IMR-90 (cell line): ENCODE measurements around the gene TOMM20. TPM values are rescaled to one million over a fixed set of nuclear protein-coding genes. Genes with fewer than 3 reads are reported as not detected.

Source experiments
- ATAC-seq: fragments of 200-7000 bp; cut with Tn5 transposase; 2 replicates; pipeline ENCODE4 v1.9.1; 2020; ENCODE audit warnings: low read depth, mild to moderate bottlenecking, moderate library complexity
- BruUV-seq: library from RNA; stranded (reverse); fragments of 400-500 nt; replicated peaks from 2 replicates; lab custom pipeline; 2021; lab: Mats Ljungman, UMichigan
- CTCF ChIA-PET: fragments of 300-600 bp; formaldehyde crosslinking; extraction: SDS; loops from one replicate; lab custom pipeline; 2021; ENCODE audit warnings: antibody characterized with exemption; lab: Yijun Ruan, JAX
- POLR2A ChIA-PET: fragments of 300-600 bp; sonication (Branson Sonifier 250); formaldehyde crosslinking; loops from one replicate; lab custom pipeline; 2022; ENCODE audit warnings: antibody characterized with exemption; ENCODE audit not compliant: unreplicated experiment; lab: Charles Lee
- DNase-seq: peaks from one replicate; pipeline ENCODE4 v3.0.0; 2013
- H2AFZ ChIP-seq: replicated peaks from 2 replicates; pipeline ENCODE3; 2013; ENCODE audit warnings: low read length, mild to moderate bottlenecking; ENCODE audit not compliant: poor library complexity
- H2AK5ac ChIP-seq: 2 replicates; pipeline ENCODE4 v1.6.1; 2013; ENCODE audit warnings: low read depth, low read length, inconsistent platforms
- H2AK9ac ChIP-seq: replicated peaks from 2 replicates; pipeline ENCODE3; 2013; ENCODE audit warnings: mild to moderate bottlenecking, low read depth, low read length, moderate library complexity; ENCODE audit not compliant: poor library complexity
- H2BK120ac ChIP-seq: 2 replicates; pipeline ENCODE4 v1.6.1; 2013; ENCODE audit warnings: low read depth, low read length, inconsistent platforms
- H2BK15ac ChIP-seq: 3 replicates; pipeline ENCODE4 v1.6.1; 2013; ENCODE audit warnings: low read depth, low read length, inconsistent platforms
- H2BK20ac ChIP-seq: 2 replicates; pipeline ENCODE4 v1.6.1; 2013; ENCODE audit warnings: low read depth, mild to moderate bottlenecking, inconsistent platforms, low read length, moderate library complexity
- H2BK5ac ChIP-seq: 2 replicates; pipeline ENCODE4 v1.6.1; 2013; ENCODE audit warnings: mild to moderate bottlenecking, low read depth, low read length, inconsistent platforms; ENCODE audit not compliant: poor library complexity, severe bottlenecking
- H3K14ac ChIP-seq: replicated peaks from 2 replicates; pipeline ENCODE4 v1.6.1; 2013; ENCODE audit warnings: low read depth, low read length, inconsistent platforms
- H3K18ac ChIP-seq: 2 replicates; pipeline ENCODE4 v1.6.1; 2013; ENCODE audit warnings: low read depth, low read length, control low read depth
- H3K23ac ChIP-seq: 2 replicates; pipeline ENCODE4 v1.6.1; 2013; ENCODE audit warnings: low read depth, low read length, inconsistent platforms
- H3K27ac ChIP-seq: 2 replicates; pipeline ENCODE4 v1.5.1; 2013; ENCODE audit warnings: mild to moderate bottlenecking, control low read depth, low read length; ENCODE audit not compliant: insufficient read depth
- H3K27me3 ChIP-seq: 2 replicates; pipeline ENCODE4 v1.6.1; 2013; ENCODE audit warnings: low read length; ENCODE audit not compliant: control insufficient read depth, insufficient read depth
- H3K36me3 ChIP-seq: 2 replicates; pipeline ENCODE4 v1.6.1; 2013; ENCODE audit warnings: low read length, mixed read lengths; ENCODE audit not compliant: control insufficient read depth, insufficient read depth
- H3K4ac ChIP-seq: 2 replicates; pipeline ENCODE4 v1.6.1; 2013; ENCODE audit warnings: low read depth, low read length, inconsistent platforms
- H3K4me1 ChIP-seq: 2 replicates; pipeline ENCODE4 v1.6.1; 2013; ENCODE audit warnings: low read length, mixed read lengths; ENCODE audit not compliant: control insufficient read depth, insufficient read depth
- H3K4me2 ChIP-seq: 2 replicates; pipeline ENCODE4 v1.6.1; 2013; ENCODE audit warnings: low read depth, mild to moderate bottlenecking, control low read depth, low read length, moderate library complexity
- H3K4me3 ChIP-seq: 2 replicates; pipeline ENCODE4 v1.5.1; 2013; ENCODE audit warnings: low read depth, mild to moderate bottlenecking, control low read depth, low read length, moderate library complexity; ENCODE audit not compliant: insufficient read depth
- H3K56ac ChIP-seq: 2 replicates; pipeline ENCODE4 v1.6.1; 2013; ENCODE audit warnings: low read length, inconsistent platforms; ENCODE audit not compliant: insufficient read depth; ENCODE audit errors: extremely low read depth
- H3K79me1 ChIP-seq, 2 experiments: 2 replicates each; pipeline ENCODE4 v1.6.1; 2013; ENCODE audit warnings: low read length in 2 of 2, inconsistent platforms in 1 of 2, low read depth in 1 of 2
- H3K9ac ChIP-seq: 2 replicates; pipeline ENCODE4 v1.6.1; 2013; ENCODE audit warnings: low read depth, low read length, control low read depth
- H3K9me1 ChIP-seq: 2 replicates; pipeline ENCODE4 v1.6.1; 2013; ENCODE audit warnings: low read length, inconsistent platforms; ENCODE audit not compliant: insufficient read depth
- H3K9me3 ChIP-seq: 2 replicates; pipeline ENCODE4 v1.6.1; 2013; ENCODE audit warnings: low read length; ENCODE audit not compliant: control insufficient read depth, insufficient read depth
- H4K20me1 ChIP-seq: 2 replicates; pipeline ENCODE4 v1.6.1; 2013; ENCODE audit warnings: low read length, inconsistent platforms; ENCODE audit not compliant: insufficient read depth
- H4K5ac ChIP-seq: 2 replicates; pipeline ENCODE4 v1.6.1; 2013; ENCODE audit warnings: mild to moderate bottlenecking, low read depth, low read length, control low read depth
- H4K8ac ChIP-seq, 2 experiments: 2 replicates each; pipeline ENCODE4 v1.6.1; 2013; ENCODE audit warnings: low read depth in 2 of 2, low read length in 2 of 2, control low read depth in 1 of 2, inconsistent platforms in 1 of 2
- H4K91ac ChIP-seq: 2 replicates; pipeline ENCODE4 v1.6.1; 2013; ENCODE audit warnings: low read depth, low read length, inconsistent platforms; ENCODE audit not compliant: insufficient read depth
- BHLHE40 ChIP-seq: fragments of 150-350 bp; IDR thresholded peaks from 2 replicates; pipeline ENCODE4 v1.6.1; 2016; ENCODE audit warnings: mild to moderate bottlenecking, low read depth, low read length
- CEBPB ChIP-seq: IDR thresholded peaks from 2 replicates; pipeline ENCODE4 v1.6.1; 2012; ENCODE audit warnings: low read depth, low read length, improper control_type of control experiment
- CTCF ChIP-seq: conservative IDR thresholded peaks from 2 replicates; pipeline ENCODE4 v1.5.1; 2012; ENCODE audit warnings: mild to moderate bottlenecking, low read depth, low read length, improper control_type of control experiment
- FOS ChIP-seq: fragments of 150-350 bp; IDR thresholded peaks from 2 replicates; pipeline ENCODE4 v1.6.1; 2016; ENCODE audit warnings: low read depth, low read length
- MAFK ChIP-seq: IDR thresholded peaks from 2 replicates; pipeline ENCODE4 v1.6.1; 2012; ENCODE audit warnings: low read depth, low read length, improper control_type of control experiment
- MXI1 ChIP-seq: IDR thresholded peaks from 2 replicates; pipeline ENCODE4 v1.6.1; 2012; ENCODE audit warnings: low read depth, mild to moderate bottlenecking, low read length, moderate library complexity, borderline replicate concordance
- NFE2L2 ChIP-seq: fragments of 150-350 bp; IDR thresholded peaks from 2 replicates; pipeline ENCODE4 v1.6.1; 2016; ENCODE audit warnings: low read depth, mild to moderate bottlenecking, low read length
- POLR2A ChIP-seq: IDR thresholded peaks from 2 replicates; pipeline ENCODE4 v1.6.1; 2012; ENCODE audit warnings: mild to moderate bottlenecking, low read depth, low read length
- RCOR1 ChIP-seq: IDR thresholded peaks from 2 replicates; pipeline ENCODE4 v1.6.1; 2012; ENCODE audit warnings: mild to moderate bottlenecking, low read length, improper control_type of control experiment; ENCODE audit not compliant: insufficient replicate concordance
- RFX5 ChIP-seq: IDR thresholded peaks from 2 replicates; pipeline ENCODE4 v1.8.0; 2012; ENCODE audit warnings: low read depth, mild to moderate bottlenecking, low read length, moderate library complexity
- USF2 ChIP-seq: fragments of 150-350 bp; IDR thresholded peaks from 2 replicates; pipeline ENCODE4 v1.6.1; 2017; ENCODE audit warnings: mild to moderate bottlenecking, antibody characterized with exemption, low read length, low read depth
- WGBS, 2 experiments: methylation state at CpG; one replicate each; pipeline versions ENCODE4 v1.1.5 to v1.1.7; 2013; ENCODE audit warnings: missing lambda C conversion rate in 2 of 2; ENCODE audit not compliant: insufficient read length in 1 of 2; ENCODE audit errors: extremely low coverage in 2 of 2; 5-methylcytosine and 5-hydroxymethylcytosine counted together
- dilution Hi-C: fragments of 300-500 bp; cut with HindIII; formaldehyde crosslinking; loops from one replicate; pipeline ENCODE4 v1.14.3; 2018; ENCODE audit warnings: low sequenced_read_pairs; ENCODE audit not compliant: unreplicated experiment
- in situ Hi-C: fragments of 300-500 bp; cut with MboI; formaldehyde crosslinking; loops from 3 replicates; pipeline ENCODE4 v1.14.3; 2019; ENCODE audit warnings: low sequenced_read_pairs, inconsistent platforms, mixed read lengths
- intact Hi-C: fragments of 100-400 bp; cut with micrococcal nuclease; formaldehyde crosslinking; loops from 2 replicates; pipeline ENCODE4 v1.10.0; 2022
- polyA plus RNA-seq, 3 experiments: library from polyadenylated mRNA; depleted of rRNA; stranded (reverse); fragments of >200 nt; gene quantifications; 2 replicates each; pipeline ENCODE4 v1.2.3, GENCODE V29; 2012; ENCODE audit warnings: low replicate concordance in 1 of 3
- total RNA-seq: library from RNA; depleted of rRNA; stranded (reverse); fragments of >200 nt; gene quantifications from 2 replicates; pipeline ENCODE4 v1.2.3, GENCODE V29; 2012
- TF ChIP-seq, protein P1 (sequence below): fragments of 150-350 bp; IDR thresholded peaks from 2 replicates; pipeline ENCODE4 v1.6.1; 2016; ENCODE audit warnings: low read depth, mild to moderate bottlenecking, low read length, moderate library complexity, borderline replicate concordance

Gene TOMM20
- total and polyA plus RNA-seq, 2 of the 4 experiments (the other 2 are of a cell fraction), result 75.3 to 84.4 TPM

- ATAC-seq (no peak), DNase-seq (peak; percentile 89)
- H3K27ac ChIP-seq, result peak overlapping the region; percentile 3; the same call in 1 of the 2 replicates
- H3K9me1 ChIP-seq, result peaks cover 26% of the 10 kb centered on the region
- no peak overlapping the region for H3K9ac ChIP-seq
- H2BK20ac ChIP-seq, result peak overlapping the region; percentile 93
- H3K4me1 ChIP-seq, result peaks cover 20% of the 10 kb centered on the region
- H3K18ac ChIP-seq, result peak overlapping the region; percentile 33; the same call in 1 of the 2 replicates
- H4K8ac ChIP-seq, result peak overlapping the region; percentile 22 to 78; a peak in 3 of 4 replicates
- no peaks in the 10 kb centered on the region; the same call in 1 of the 2 replicates for H4K20me1 ChIP-seq
- H3K56ac ChIP-seq, result no peak overlapping the region
- H2BK5ac ChIP-seq, result peak overlapping the region; percentile 64
- peak overlapping the region; percentile 86 for H3K14ac ChIP-seq
- peak overlapping the region; percentile 91 for H2AK5ac ChIP-seq
- H2BK120ac ChIP-seq, result peak overlapping the region; percentile 97
- 0 out of 2 replicates have a peak overlapping the region, but pooled peaks have one; percentile 28 for H3K4me2 ChIP-seq
- peak overlapping the region; percentile 95 for H2AK9ac ChIP-seq
- H2BK15ac ChIP-seq, result peak overlapping the region; percentile 87; the same call in 2 of the 3 replicates
- BruUV-seq, result no TSS peak
- intact Hi-C loops, result no loop called here
- H4K5ac ChIP-seq, result peak overlapping the region; percentile 17
- peak overlapping the region; percentile 52 for H2AFZ ChIP-seq
- dilution Hi-C loops, result no loop called here
- WGBS, 2 experiments, result 83% methylated on average over 6 of the region's 19 CpGs; no CpG with 5 or more reads in 1 of the 2 experiments
- H3K9me3 ChIP-seq, result no peaks in the 10 kb centered on the region
- H3K79me1 ChIP-seq, result peaks cover 0 to 4% of the 10 kb centered on the region in 2 experiments; a peak in 1 of 4 replicates
- ChIA-PET CTCF (interaction anchor here (0.5 to 0.7 kb wide), 3 partner anchors 449 to 657 kb away, joined by 3 to 6 read pairs (median 3); no protein-coding TSS in a partner anchor), POLR2A (no interaction called here)
- no peak overlapping the region for H3K4me3 ChIP-seq
- peak overlapping the region; percentile 87 for H4K91ac ChIP-seq
- H3K27me3 ChIP-seq, result no peaks in the 10 kb centered on the region
- peak overlapping the region; percentile 96 for H3K4ac ChIP-seq
- H3K23ac ChIP-seq, result peak overlapping the region; percentile 76
- in situ Hi-C loops, result no loop called here
- no peaks in the 10 kb centered on the region for H3K36me3 ChIP-seq
- TF ChIP-seq CTCF (no peak), BHLHE40 (no peak), MAFK (peak; percentile 41; the same call in 1 of the 2 replicates), RFX5 (no peak), FOS (peak; percentile 60), USF2 (no peak), CEBPB (no peak), RCOR1 (peak; percentile 9), MXI1 (no peak), POLR2A (peak; percentile 72; the same call in 1 of the 2 replicates), NFE2L2 (0 out of 2 replicates have a peak, but pooled peaks have one; percentile 22)
- TF ChIP-seq, protein P1, sequence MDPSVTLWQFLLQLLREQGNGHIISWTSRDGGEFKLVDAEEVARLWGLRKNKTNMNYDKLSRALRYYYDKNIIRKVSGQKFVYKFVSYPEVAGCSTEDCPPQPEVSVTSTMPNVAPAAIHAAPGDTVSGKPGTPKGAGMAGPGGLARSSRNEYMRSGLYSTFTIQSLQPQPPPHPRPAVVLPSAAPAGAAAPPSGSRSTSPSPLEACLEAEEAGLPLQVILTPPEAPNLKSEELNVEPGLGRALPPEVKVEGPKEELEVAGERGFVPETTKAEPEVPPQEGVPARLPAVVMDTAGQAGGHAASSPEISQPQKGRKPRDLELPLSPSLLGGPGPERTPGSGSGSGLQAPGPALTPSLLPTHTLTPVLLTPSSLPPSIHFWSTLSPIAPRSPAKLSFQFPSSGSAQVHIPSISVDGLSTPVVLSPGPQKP, result no peak
Measured at GRCh38 chr1:235068158-235069121, 60.2 kb downstream of the TOMM20 start.
